ENCODE measurements around the gene TECTA.
A peak's percentile ranks its signal among the peaks of the same experiment; 100 is the strongest.

TECTA gene

DNA sequence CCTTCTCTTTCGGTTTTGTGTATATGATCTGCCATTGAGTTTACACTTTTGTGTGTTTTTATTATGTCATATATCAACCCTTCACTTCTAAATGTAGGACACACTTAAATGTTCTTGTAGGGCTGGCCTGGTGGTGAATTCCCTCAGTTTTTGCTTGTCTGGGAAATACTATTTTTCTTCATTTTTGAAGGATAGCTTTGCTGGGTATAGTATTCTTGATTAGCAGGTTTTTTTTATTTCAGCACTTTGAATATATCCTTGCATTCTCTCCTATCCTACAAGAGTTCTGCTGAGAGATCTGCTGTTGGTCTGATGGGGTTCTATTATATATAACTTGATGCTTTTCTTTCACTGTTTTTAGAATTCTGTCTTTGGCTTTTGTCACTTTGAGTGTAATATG lies 79.1 kb downstream of the TECTA start:
- Histone ChIP-seq H3K4me1 (no peaks in the 10 kb centered on the region), H3K9me3 (peaks cover 0 to 19% (median 7%) of the 10 kb centered on the region in 3 donors), H3K27me3 (no peaks in the 10 kb centered on the region), H3K36me3 (no peaks in the 10 kb centered on the region), H3K27ac (no peak overlapping the region), H3K4me3 (no peak overlapping the region)
- DNase-seq, result no peak
- TF ChIP-seq, protein P1, sequence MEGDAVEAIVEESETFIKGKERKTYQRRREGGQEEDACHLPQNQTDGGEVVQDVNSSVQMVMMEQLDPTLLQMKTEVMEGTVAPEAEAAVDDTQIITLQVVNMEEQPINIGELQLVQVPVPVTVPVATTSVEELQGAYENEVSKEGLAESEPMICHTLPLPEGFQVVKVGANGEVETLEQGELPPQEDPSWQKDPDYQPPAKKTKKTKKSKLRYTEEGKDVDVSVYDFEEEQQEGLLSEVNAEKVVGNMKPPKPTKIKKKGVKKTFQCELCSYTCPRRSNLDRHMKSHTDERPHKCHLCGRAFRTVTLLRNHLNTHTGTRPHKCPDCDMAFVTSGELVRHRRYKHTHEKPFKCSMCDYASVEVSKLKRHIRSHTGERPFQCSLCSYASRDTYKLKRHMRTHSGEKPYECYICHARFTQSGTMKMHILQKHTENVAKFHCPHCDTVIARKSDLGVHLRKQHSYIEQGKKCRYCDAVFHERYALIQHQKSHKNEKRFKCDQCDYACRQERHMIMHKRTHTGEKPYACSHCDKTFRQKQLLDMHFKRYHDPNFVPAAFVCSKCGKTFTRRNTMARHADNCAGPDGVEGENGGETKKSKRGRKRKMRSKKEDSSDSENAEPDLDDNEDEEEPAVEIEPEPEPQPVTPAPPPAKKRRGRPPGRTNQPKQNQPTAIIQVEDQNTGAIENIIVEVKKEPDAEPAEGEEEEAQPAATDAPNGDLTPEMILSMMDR (IDR thresholded peaks at IDR 0.05), result no peak
- intact Hi-C loops (cut with DNase I; ENCODE audit: low total_unique reads), result no loop called here

- Histone ChIP-seq H3K27ac (no peak overlapping the region), H3K9me3 (no peaks in the 10 kb centered on the region), H3K4me3 (no peak overlapping the region), H3K27me3 (no peaks in the 10 kb centered on the region), H3K36me3 (no peaks in the 10 kb centered on the region), H3K4me1 (no peaks in the 10 kb centered on the region)
- intact Hi-C loops (cut with DNase I; ENCODE audit: low total_unique reads), result no loop called here
- TF ChIP-seq, protein P1 (IDR thresholded peaks at IDR 0.05), result no peak
- DNase-seq, result no peak
Observed at GRCh38 chr11:121188776-121189175, 87.7 kb downstream of the TECTA start.

- no peak overlapping the region for H3K4me3 ChIP-seq
- no peaks in the 10 kb centered on the region for H3K9me3 ChIP-seq
- peaks cover 0 to 5% (median 0%) of the 10 kb centered on the region in 4 donors for H3K4me1 ChIP-seq
- TF ChIP-seq, protein P1 (IDR thresholded peaks at IDR 0.05), result no peak
- H3K27me3 ChIP-seq, result peaks cover 0 to 5% of the 10 kb centered on the region in 2 donors
- DNase-seq, result no peak
- no peaks in the 10 kb centered on the region for H3K36me3 ChIP-seq
- H3K27ac ChIP-seq, result no peak overlapping the region
- intact Hi-C loops (cut with DNase I; ENCODE audit: low total_unique reads), result loop anchor here (10.0 kb wide), 1 partner anchor 677 kb away; the partner anchor contains the start of gene GRIK4
Observed at GRCh38 chr11:121191818-121192217, 90.8 kb downstream of the TECTA start.

- no peak overlapping the region for H3K27ac ChIP-seq
- peak in 1 of 2 donors; percentile 41 for DNase-seq
- H3K36me3 ChIP-seq, result no peaks in the 10 kb centered on the region
- intact Hi-C loops (cut with DNase I; ENCODE audit: low total_unique reads), result loop anchor here (10.0 kb wide), 1 partner anchor 680 kb away; the partner anchor contains the start of gene GRIK4
- H3K4me3 ChIP-seq, result no peak overlapping the region
- TF ChIP-seq, protein P1 (IDR thresholded peaks at IDR 0.05), result peak; percentile 58 to 77
- no peaks in the 10 kb centered on the region for H3K9me3 ChIP-seq
- H3K27me3 ChIP-seq, result peaks cover 0 to 9% of the 10 kb centered on the region in 2 donors
- peaks cover 0 to 5% (median 0%) of the 10 kb centered on the region in 4 donors for H3K4me1 ChIP-seq
Observed at GRCh38 chr11:121194731-121195596, 93.9 kb downstream of the TECTA start.

- intact Hi-C loops (cut with DNase I; ENCODE audit: low total_unique reads), result loop anchor here (10.0 kb wide), 1 partner anchor 684 kb away; the partner anchor contains the start of gene GRIK4
- Histone ChIP-seq H3K27me3 (peaks cover 0 to 9% of the 10 kb centered on the region in 2 donors), H3K4me3 (no peak overlapping the region), H3K36me3 (no peaks in the 10 kb centered on the region), H3K9me3 (no peaks in the 10 kb centered on the region), H3K4me1 (peaks cover 0 to 5% (median 0%) of the 10 kb centered on the region in 4 donors), H3K27ac (no peak overlapping the region)
- DNase-seq, result no peak
- TF ChIP-seq, protein P1 (IDR thresholded peaks at IDR 0.05), result no peak
Observed at GRCh38 chr11:121198491-121198890, 97.4 kb downstream of the TECTA start.

All from tibial artery (tissue), 4 donors.